COLO829 (cell line): ENCODE results near the gene ATXN7L1.

Experiments
- DNase-seq: peaks from one replicate; pipeline ENCODE4 v3.0.0; 2012; ENCODE audit warnings: low spot score

ATXN7L1 gene

GRCh38 chr7:105827151-105827875 is 49.1 kb downstream of the ATXN7L1 start:
- DNase-seq = no peak

- no peak for DNase-seq
Observed at GRCh38 chr7:105826143-105826542, 50.3 kb downstream of the ATXN7L1 start.

- no peak for DNase-seq
Observed at GRCh38 chr7:105825371-105825770, 51.0 kb downstream of the ATXN7L1 start.

- no peak for DNase-seq
Observed at GRCh38 chr7:105822806-105823205, 53.6 kb downstream of the ATXN7L1 start.

GRCh38 chr7:105821527-105821926 is 54.9 kb downstream of the ATXN7L1 start:
- DNase-seq = no peak

GRCh38 chr7:105820363-105821066 is 55.9 kb downstream of the ATXN7L1 start:
- DNase-seq = no peak

GRCh38 chr7:105819559-105819958 is 56.8 kb downstream of the ATXN7L1 start:
- no peak for DNase-seq

- no peak for DNase-seq
Observed at GRCh38 chr7:105816954-105817615, 59.3 kb downstream of the ATXN7L1 start.

- no peak for DNase-seq
Observed at GRCh38 chr7:105816266-105816843, 60.0 kb downstream of the ATXN7L1 start.

- no peak for DNase-seq
Observed at GRCh38 chr7:105815576-105815975, 60.8 kb downstream of the ATXN7L1 start.

GRCh38 chr7:105814481-105814880 is 61.9 kb downstream of the ATXN7L1 start:
- no peak for DNase-seq

- DNase-seq = no peak
Observed at GRCh38 chr7:105811189-105811847, 65.1 kb downstream of the ATXN7L1 start.

- DNase-seq = no peak
Observed at GRCh38 chr7:105810556-105810955, 65.8 kb downstream of the ATXN7L1 start.

- DNase-seq = peak; percentile 91
Observed at GRCh38 chr7:105808703-105809590, 67.5 kb downstream of the ATXN7L1 start.

- DNase-seq = no peak
Observed at GRCh38 chr7:105808209-105808608, 68.2 kb downstream of the ATXN7L1 start.

- DNase-seq = no peak
Observed at GRCh38 chr7:105807448-105807762, 69.0 kb downstream of the ATXN7L1 start.

- peak; percentile 51 for DNase-seq
Observed at GRCh38 chr7:105806592-105807447, 69.6 kb downstream of the ATXN7L1 start.

GRCh38 chr7:105805447-105806019 is 70.9 kb downstream of the ATXN7L1 start:
- no peak for DNase-seq

- DNase-seq = no peak
Observed at GRCh38 chr7:105803429-105803736, 73.0 kb downstream of the ATXN7L1 start.
